ENCODE measurements around the gene CCDC198.

- TF ChIP-seq EZH2 (IDR thresholded peaks at IDR 0.05; ENCODE audit: borderline replicate concordance, insufficient read depth, low read depth, low read length, poor library complexity, severe bottlenecking) (no peak), CTCF (IDR thresholded peaks at IDR 0.05) (no peak)
These were observed 6.8 kb downstream of the CCDC198 start for GRCh38 chr14:57486767-57487379.

All from B cell (primary cell).